GM19023 (cell line): Measurements from ENCODE around the gene CYRIA.

Experiments used
- ATAC-seq: cut with Tn5 transposase; IDR thresholded peaks from one replicate; pipeline ENCODE4 v1.9.1; 2021; ENCODE audit warnings: mild to moderate bottlenecking, moderate library complexity; ENCODE audit not compliant: unreplicated experiment

CYRIA gene

GRCh38 chr2:16665748-16666448 is at the start of gene CYRIA:
Gene CYRIA, minus strand, starts transcription at chr2:16665834. Its CDS starts 77,715 bp downstream, at chr2:16588119.
- ATAC-seq = peak; percentile 73

- peak; percentile 83 for ATAC-seq
Measured at GRCh38 chr2:16713011-16713423, 47.4 kb upstream of the CYRIA start.

GRCh38 chr2:16709769-16710168 is 44.1 kb upstream of the CYRIA start:
- ATAC-seq = no peak

- ATAC-seq = no peak
Measured at GRCh38 chr2:16708173-16708572, 42.5 kb upstream of the CYRIA start.

GRCh38 chr2:16707014-16707623 is 41.5 kb upstream of the CYRIA start:
- no peak for ATAC-seq

- no peak for ATAC-seq
Measured at GRCh38 chr2:16700551-16701259, 35.1 kb upstream of the CYRIA start.

GRCh38 chr2:16693854-16694253 is 28.2 kb upstream of the CYRIA start:
- ATAC-seq = no peak

GRCh38 chr2:16691261-16691660 is 25.6 kb upstream of the CYRIA start:
- ATAC-seq = no peak

GRCh38 chr2:16687955-16688354 is 22.3 kb upstream of the CYRIA start:
- no peak for ATAC-seq

GRCh38 chr2:16687222-16687621 is 21.6 kb upstream of the CYRIA start:
- ATAC-seq = no peak

GRCh38 chr2:16686641-16687040 is 21.0 kb upstream of the CYRIA start:
- ATAC-seq = no peak

- ATAC-seq = no peak
Measured at GRCh38 chr2:16685340-16685715, 19.7 kb upstream of the CYRIA start.

- ATAC-seq = no peak
Measured at GRCh38 chr2:16684676-16685339, 19.2 kb upstream of the CYRIA start.

- no peak for ATAC-seq
Measured at GRCh38 chr2:16683576-16683975, 17.9 kb upstream of the CYRIA start.

- no peak for ATAC-seq
Measured at GRCh38 chr2:16682431-16683118, 16.9 kb upstream of the CYRIA start.

GRCh38 chr2:16680781-16681180 is 15.1 kb upstream of the CYRIA start:
- ATAC-seq = no peak

- ATAC-seq = no peak
Measured at GRCh38 chr2:16680304-16680703, 14.7 kb upstream of the CYRIA start.

GRCh38 chr2:16678964-16679363 is 13.3 kb upstream of the CYRIA start:
- no peak for ATAC-seq

GRCh38 chr2:16677875-16678274 is 12.2 kb upstream of the CYRIA start:
- ATAC-seq = no peak

- no peak for ATAC-seq
Measured at GRCh38 chr2:16675781-16676180, 10.1 kb upstream of the CYRIA start.

- ATAC-seq = no peak
Measured at GRCh38 chr2:16674154-16674553, 8.5 kb upstream of the CYRIA start.
